Thoracic aorta (tissue), 2 donors: ENCODE measurements around the gene SPPL3. TPM values are rescaled to one million over a fixed set of nuclear protein-coding genes. Genes with fewer than 3 reads are reported as not detected.
"Not testable (repeated sequence)": the region's sequence is repeated elsewhere in the genome, so short reads cannot be mapped to it uniquely, and the experiment has no call there.

Experiments used
- ATAC-seq: fragments of 150-250 bp; one replicate; pipeline ENCODE4 v1.8.0; 2017; ENCODE audit warnings: low read depth; ENCODE audit not compliant: insufficient number of reproducible peaks, low FRiP score
- DNase-seq: peaks from one replicate; pipeline ENCODE4 v3.0.0-alpha.2; 2020; ENCODE audit warnings: low spot score
- H3K27ac ChIP-seq, 2 donors: fragments of 200-600 bp; sonication (generic); 1 replicate in 1 of 2; 2 replicates in 1 of 2; pipeline ENCODE4 v1.5.1; 2016; ENCODE audit warnings: mild to moderate bottlenecking in 2 of 2, moderate library complexity in 2 of 2
- H3K27me3 ChIP-seq: fragments of 200-600 bp; sonication (generic); replicated peaks from 2 replicates; pipeline ENCODE4 v1.6.0; 2016; ENCODE audit warnings: mild to moderate bottlenecking; ENCODE audit not compliant: insufficient read depth
- H3K36me3 ChIP-seq: fragments of 200-600 bp; sonication (generic); one replicate; pipeline ENCODE4 v1.5.1; 2016
- H3K4me1 ChIP-seq, 2 donors: fragments of 200-600 bp; sonication (generic); 1 replicate in 1 of 2; 2 replicates in 1 of 2; pipeline versions ENCODE4 v1.5.1 to v1.6.0; 2016; ENCODE audit warnings: low read depth in 2 of 2, mild to moderate bottlenecking in 1 of 2; ENCODE audit not compliant: control insufficient read depth in 1 of 2
- H3K4me3 ChIP-seq: fragments of 200-600 bp; sonication (generic); 2 replicates; pipeline ENCODE4 v1.5.1; 2016; ENCODE audit warnings: mild to moderate bottlenecking
- H3K9me3 ChIP-seq: fragments of 200-600 bp; sonication (generic); 2 replicates; pipeline ENCODE4 v1.5.1; 2016
- CTCF ChIP-seq: fragments of 200-600 bp; sonication (generic); IDR thresholded peaks from one replicate; pipeline ENCODE4 v1.5.1; 2019; ENCODE audit warnings: antibody characterized with exemption
- total RNA-seq, 2 donors: library from RNA; depleted of rRNA; stranded (reverse); fragments of >200 nt; gene quantifications; one replicate each; pipeline versions ENCODE4 v1.1.0 to v1.2.3, GENCODE V29; 2016

Gene SPPL3
- total RNA-seq, 2 donors from 2014 or later: 23.7 to 24.8 TPM

- H3K36me3 ChIP-seq: no peaks in the 10 kb centered on the region
- no peaks in the 10 kb centered on the region for H3K27me3 ChIP-seq
- DNase-seq: no peak
- no peak for TF ChIP-seq CTCF
- H3K4me3 ChIP-seq: no peak overlapping the region
- H3K9me3 ChIP-seq: no peaks in the 10 kb centered on the region
- H3K4me1 ChIP-seq: peaks cover 8 to 32% of the 10 kb centered on the region in 2 donors
- H3K27ac ChIP-seq: no peak overlapping the region
- ATAC-seq: no peak
Measured at GRCh38 chr12:120841525-120841924, 62.6 kb downstream of the SPPL3 start.

- ATAC-seq: no peak
- no peak for TF ChIP-seq CTCF
- no peak for DNase-seq
- H3K36me3 ChIP-seq: no peaks in the 10 kb centered on the region
- no peaks in the 10 kb centered on the region for H3K9me3 ChIP-seq
- H3K27me3 ChIP-seq: no peaks in the 10 kb centered on the region
- H3K4me1 ChIP-seq: peaks cover 9 to 33% of the 10 kb centered on the region in 2 donors
- no peak overlapping the region for H3K27ac ChIP-seq
- H3K4me3 ChIP-seq: no peak overlapping the region
Measured at GRCh38 chr12:120839503-120839902, 64.7 kb downstream of the SPPL3 start.

- H3K27ac ChIP-seq, H3K36me3 ChIP-seq, H3K9me3 ChIP-seq, DNase-seq, ATAC-seq, H3K4me3 ChIP-seq, H3K27me3 ChIP-seq: not testable (repeated sequence)
- peaks cover 10 to 35% of the 10 kb centered on the region in 2 donors for H3K4me1 ChIP-seq
Measured at GRCh38 chr12:120838629-120839383, 65.4 kb downstream of the SPPL3 start.

- no peak for ATAC-seq
Measured at GRCh38 chr12:120836114-120836684, 68.0 kb downstream of the SPPL3 start.

GRCh38 chr12:120835657-120836056 lies 68.5 kb downstream of the SPPL3 start:
- Histone ChIP-seq H3K4me3 (peak overlapping the region; percentile 16), H3K4me1 (peaks cover 29 to 58% of the 10 kb centered on the region in 2 donors), H3K27ac (peak overlapping the region; percentile 22 to 35), H3K9me3 (no peaks in the 10 kb centered on the region), H3K27me3 (no peaks in the 10 kb centered on the region), H3K36me3 (no peaks in the 10 kb centered on the region)
- DNase-seq: no peak
- ATAC-seq: no peak
- TF ChIP-seq CTCF: no peak

More at GRCh38 chr12:120836114-120836684, 68.0 kb downstream of the SPPL3 start:
- no peak overlapping the region for H3K4me3 ChIP-seq
- TF ChIP-seq CTCF: no peak
- H3K27me3 ChIP-seq: no peaks in the 10 kb centered on the region
- DNase-seq: no peak
- peak overlapping the region in 1 of 2 donors; percentile 22 for H3K27ac ChIP-seq
- no peaks in the 10 kb centered on the region for H3K9me3 ChIP-seq
- peaks cover 27 to 52% of the 10 kb centered on the region in 2 donors for H3K4me1 ChIP-seq
- H3K36me3 ChIP-seq: no peaks in the 10 kb centered on the region
